T-cell (primary cell): ENCODE results near the gene C21orf58. TPM values are rescaled to one million over a fixed set of nuclear protein-coding genes. Genes with fewer than 3 reads are reported as not detected.

Experiments
- ATAC-seq, 4 experiments: fragments of 200-7000 bp in 3 of 4; fragments of 150-1000 bp in 1 of 4; cut with Tn5 transposase; replicated peaks in 1 of 4; 1 replicate in 3 of 4; 2 replicates in 1 of 4; pipeline ENCODE4 v1.10.0; 2021; ENCODE audit warnings: moderate library complexity in 3 of 4, mild to moderate bottlenecking in 2 of 4, moderate number of reproducible peaks in 1 of 4
- CTCF ChIA-PET, 2 donors: fragments of 300-600 bp; sonication (Branson Sonifier 250); formaldehyde crosslinking; loops; one replicate each; lab custom pipeline; 2022; ENCODE audit warnings: antibody characterized with exemption in 2 of 2; lab: Charles Lee
- POLR2A ChIA-PET, 2 donors: fragments of 300-600 bp; sonication (Branson Sonifier 250); formaldehyde crosslinking; loops; one replicate each; lab custom pipeline; 2022; ENCODE audit warnings: antibody characterized with exemption in 2 of 2; lab: Charles Lee
- DNase-seq, 35 experiments: peaks; one replicate each; pipeline versions ENCODE4 v3.0.0 to v3.0.0-alpha.2; 2013 to 2023
- H3K27ac ChIP-seq: one replicate; pipeline ENCODE4 v1.5.1; 2013; ENCODE audit warnings: low read length
- H3K27me3 ChIP-seq, 2 experiments: replicated peaks in 1 of 2; 1 replicate in 1 of 2; 2 replicates in 1 of 2; pipeline versions ENCODE4 v1.6.1 to v1.7.0; 2013; ENCODE audit warnings: low read length in 1 of 2, mixed read lengths in 1 of 2; ENCODE audit not compliant: control insufficient read depth in 2 of 2, insufficient read depth in 2 of 2; ENCODE audit errors: extremely low read depth in 1 of 2
- H3K36me3 ChIP-seq, 2 donors: 1 replicate in 1 of 2; 2 replicates in 1 of 2; pipeline versions ENCODE4 v1.6.1 to v1.7.0; 2013; ENCODE audit warnings: low read length in 1 of 2; ENCODE audit not compliant: control insufficient read depth in 2 of 2, insufficient read depth in 1 of 2; ENCODE audit errors: extremely low read depth in 1 of 2
- H3K4me1 ChIP-seq, 2 experiments: 1 replicate in 1 of 2; 2 replicates in 1 of 2; pipeline versions ENCODE4 v1.6.1 to v1.7.0; 2013; ENCODE audit warnings: low read length in 2 of 2, mixed read lengths in 1 of 2; ENCODE audit not compliant: insufficient read depth in 2 of 2, control insufficient read depth in 1 of 2; ENCODE audit errors: extremely low read depth in 1 of 2
- H3K4me3 ChIP-seq, 2 donors: 1 replicate in 1 of 2; 2 replicates in 1 of 2; pipeline versions ENCODE4 v1.5.1 to v1.7.0; 2013; ENCODE audit warnings: mild to moderate bottlenecking in 2 of 2, low read length in 1 of 2, moderate library complexity in 1 of 2; ENCODE audit not compliant: control insufficient read depth in 1 of 2; ENCODE audit errors: extremely low read depth in 1 of 2
- H3K9me3 ChIP-seq: 2 replicates; pipeline ENCODE4 v1.7.0; 2013
- H3K27ac Mint-ChIP-seq, 2 donors: one replicate each; pipeline ENCODE4 v1.8.0; 2020 to 2021; ENCODE audit warnings: mild to moderate bottlenecking in 2 of 2, mixed read lengths in 2 of 2
- H3K27me3 Mint-ChIP-seq, 2 donors: one replicate each; pipeline ENCODE4 v1.8.0; 2021 to 2022; ENCODE audit warnings: mixed read lengths in 2 of 2
- H3K36me3 Mint-ChIP-seq: one replicate; pipeline ENCODE4 v1.8.0; 2021; ENCODE audit warnings: mixed read lengths
- H3K4me1 Mint-ChIP-seq, 3 donors: one replicate each; pipeline ENCODE4 v1.8.0; 2020 to 2022; ENCODE audit warnings: mixed read lengths in 3 of 3, mild to moderate bottlenecking in 1 of 3
- H3K4me3 Mint-ChIP-seq, 3 donors: one replicate each; pipeline ENCODE4 v1.8.0; 2020 to 2022; ENCODE audit warnings: mild to moderate bottlenecking in 3 of 3, mixed read lengths in 3 of 3, moderate library complexity in 3 of 3
- H3K9me3 Mint-ChIP-seq, 3 donors: one replicate each; pipeline ENCODE4 v1.8.0; 2020 to 2022; ENCODE audit warnings: mixed read lengths in 3 of 3
- WGBS: methylation state at CpG from one replicate; pipeline ENCODE4 v1.1.5; 2013; ENCODE audit warnings: missing lambda C conversion rate; ENCODE audit not compliant: insufficient coverage; 5-methylcytosine and 5-hydroxymethylcytosine counted together
- total RNA-seq, 35 experiments: library from RNA in 6 of 35; stranded (reverse) in 6 of 35; fragments of 120-200 nt in 1 of 35; gene quantifications; one replicate each; pipeline versions ENCODE4 v1.2.1 to v1.2.4 and lab custom pipeline; 2013 to 2026

The C21orf58 gene
- total RNA-seq, 5 donors from 2014 or later (not counting 1 experiment from before 2014, with no cell fraction given) = 3.9 to 9.2 (median 8.3) TPM

DNA sequence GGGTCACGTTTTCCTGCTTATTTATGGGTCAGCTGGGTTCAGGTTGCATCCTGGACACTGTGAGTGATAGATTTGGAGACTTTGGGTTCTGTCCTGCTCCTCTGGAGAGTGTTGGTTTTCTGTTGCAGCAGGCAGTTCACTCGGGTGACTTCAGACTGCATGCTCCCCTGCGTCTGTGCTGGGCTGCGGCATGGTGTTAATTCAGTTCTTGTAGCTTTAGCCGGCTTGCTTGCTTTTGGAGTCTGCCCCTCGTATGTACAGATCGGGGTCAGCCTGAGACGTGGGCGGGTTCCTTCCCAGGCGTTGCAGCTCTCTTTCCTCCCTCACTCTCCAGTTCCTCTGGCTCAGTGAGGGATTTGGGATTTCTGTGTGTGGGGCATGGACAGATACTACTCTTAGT lies 38.3 kb upstream of the C21orf58 start:
- no peaks in the 10 kb centered on the region for H3K9me3 Mint-ChIP-seq
- 94% methylated on average over 2 of the region's 10 CpGs for WGBS
- no peak overlapping the region for H3K4me3 Mint-ChIP-seq
- DNase-seq = no peak
- POLR2A ChIA-PET = interaction anchor here in 1 of 2 donors (0.6 kb wide), 1 partner anchor 218 kb away, joined by 3 read pairs; no protein-coding TSS in a partner anchor
- CTCF ChIA-PET = interaction anchor here in 1 of 2 donors (0.5 kb wide), 1 partner anchor 83 kb away, joined by 3 read pairs; no protein-coding TSS in a partner anchor
- no peaks in the 10 kb centered on the region for H3K4me1 ChIP-seq
- H3K27me3 ChIP-seq = no peaks in the 10 kb centered on the region
- H3K9me3 ChIP-seq = no peaks in the 10 kb centered on the region
- H3K4me3 ChIP-seq = no peak overlapping the region
- ATAC-seq = no peak
- H3K27me3 Mint-ChIP-seq = no peaks in the 10 kb centered on the region
- H3K27ac Mint-ChIP-seq = peak overlapping the region in 1 of 2 donors; percentile 31
- H3K4me1 Mint-ChIP-seq = peaks cover 0 to 18% (median 17%) of the 10 kb centered on the region in 3 donors
- no peak overlapping the region for H3K27ac ChIP-seq
- peaks cover 52% of the 10 kb centered on the region for H3K36me3 Mint-ChIP-seq
- H3K36me3 ChIP-seq = peaks cover 9 to 55% of the 10 kb centered on the region in 2 donors

DNA sequence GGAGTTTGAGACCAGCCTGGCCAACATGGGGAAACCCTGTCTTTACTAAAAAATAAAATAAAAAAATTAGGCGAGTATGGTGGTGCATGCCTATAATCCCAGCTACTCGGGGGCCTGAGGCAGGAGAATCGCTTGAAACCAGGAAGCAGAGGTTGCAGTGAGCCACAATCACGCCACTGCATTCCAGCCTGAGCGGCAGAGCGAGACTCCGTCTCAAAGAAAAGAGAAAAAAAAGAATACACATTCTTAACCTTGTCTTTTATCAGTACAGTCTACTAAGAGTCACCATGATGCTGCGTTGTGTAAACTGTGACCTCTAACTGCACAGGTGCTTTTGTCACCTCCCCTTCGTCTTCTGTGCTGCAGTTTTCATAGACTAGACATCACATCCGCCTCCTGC lies 37.5 kb upstream of the C21orf58 start:
- no peaks in the 10 kb centered on the region for H3K27me3 Mint-ChIP-seq
- ATAC-seq (no peak), DNase-seq (no peak)
- H3K4me3 Mint-ChIP-seq = no peak overlapping the region
- no peak overlapping the region for H3K27ac ChIP-seq
- POLR2A ChIA-PET = no interaction called here
- no peak overlapping the region for H3K27ac Mint-ChIP-seq
- H3K4me1 Mint-ChIP-seq = peaks cover 0 to 17% (median 16%) of the 10 kb centered on the region in 3 donors
- no peaks in the 10 kb centered on the region for H3K27me3 ChIP-seq
- H3K4me3 ChIP-seq = no peak overlapping the region
- peaks cover 51% of the 10 kb centered on the region for H3K36me3 Mint-ChIP-seq
- 83% methylated on average over 6 of the region's 10 CpGs for WGBS
- no peaks in the 10 kb centered on the region for H3K4me1 ChIP-seq
- CTCF ChIA-PET = no interaction called here
- H3K9me3 Mint-ChIP-seq = no peaks in the 10 kb centered on the region
- H3K9me3 ChIP-seq = no peaks in the 10 kb centered on the region
- H3K36me3 ChIP-seq = peaks cover 7 to 53% of the 10 kb centered on the region in 2 donors

DNA sequence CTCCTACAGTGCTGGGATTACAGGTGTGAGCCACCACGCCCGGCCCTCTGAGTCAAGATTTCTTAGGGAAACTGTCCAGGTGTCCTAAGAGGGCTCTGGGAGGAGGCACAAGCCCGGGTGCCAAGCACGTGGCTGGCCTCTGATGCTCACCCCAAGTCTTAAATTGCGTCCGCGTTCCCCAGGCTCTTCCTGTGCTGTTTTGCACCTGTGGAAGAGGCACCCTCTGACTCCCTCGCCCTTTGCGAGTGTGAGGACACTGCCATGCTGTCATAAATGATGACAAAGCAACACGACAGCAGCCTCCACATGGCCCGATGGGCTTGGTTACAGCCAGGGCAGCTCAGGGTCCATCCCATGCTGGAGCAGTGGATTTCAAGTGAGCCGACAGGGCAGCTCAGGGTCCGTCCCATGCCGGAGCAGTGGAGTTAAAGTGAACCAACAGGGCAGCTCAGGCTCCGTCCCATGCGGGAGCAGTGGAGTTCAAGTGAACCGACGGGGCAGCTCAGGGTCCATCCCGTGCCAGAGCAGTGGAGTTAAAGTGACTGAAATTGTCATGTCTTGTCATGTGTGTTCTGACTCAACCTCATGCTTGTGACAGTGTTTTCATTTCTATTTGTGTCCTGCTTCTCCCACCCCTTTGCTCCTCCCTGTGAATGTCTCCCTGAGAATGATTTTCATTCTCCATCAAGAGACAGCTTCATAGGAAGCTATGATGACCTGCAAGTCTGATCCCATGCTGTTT lies 34.2 kb upstream of the C21orf58 start:
- H3K27ac ChIP-seq = no peak overlapping the region
- 97% methylated on average over 18 of the region's 19 CpGs for WGBS

DNA sequence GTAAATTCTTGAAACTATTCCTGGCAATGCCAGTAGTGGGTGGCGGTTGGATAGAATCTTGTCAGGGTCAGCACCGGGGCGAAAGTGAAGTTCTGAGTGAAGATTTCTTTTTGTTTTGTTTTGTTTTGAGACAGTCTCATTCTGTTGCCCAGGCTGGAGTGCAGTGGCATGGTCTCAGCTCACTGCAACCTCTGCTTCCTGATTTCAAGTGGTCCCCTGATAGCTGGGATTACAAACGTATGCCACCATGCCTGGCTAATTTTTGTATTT lies 33.6 kb upstream of the C21orf58 start:
- ChIA-PET POLR2A (no interaction called here), CTCF (no interaction called here)
- no peak overlapping the region for H3K4me3 ChIP-seq
- H3K27ac Mint-ChIP-seq = no peak overlapping the region
- H3K4me3 Mint-ChIP-seq = no peak overlapping the region
- H3K27me3 ChIP-seq = no peaks in the 10 kb centered on the region
- DNase-seq (no peak), ATAC-seq (no peak)
- no peaks in the 10 kb centered on the region for H3K9me3 ChIP-seq
- H3K4me1 Mint-ChIP-seq = peaks cover 0 to 11% (median 8%) of the 10 kb centered on the region in 3 donors
- H3K27me3 Mint-ChIP-seq = no peaks in the 10 kb centered on the region
- H3K36me3 ChIP-seq = peaks cover 17 to 63% of the 10 kb centered on the region in 2 donors
- peaks cover 0 to 7% of the 10 kb centered on the region in 2 experiments for H3K4me1 ChIP-seq
- H3K36me3 Mint-ChIP-seq = peaks cover 48% of the 10 kb centered on the region
- whole genome bisulfite sequencing = 98% methylated on average over 4 of the region's 4 CpGs
- no peak overlapping the region for H3K27ac ChIP-seq
- no peaks in the 10 kb centered on the region for H3K9me3 Mint-ChIP-seq

More for the DNA sequence above, 34.2 kb upstream of the C21orf58 start:
- no peak for DNase-seq
- H3K4me3 ChIP-seq = no peak overlapping the region
- H3K9me3 ChIP-seq = no peaks in the 10 kb centered on the region
- H3K27me3 ChIP-seq = no peaks in the 10 kb centered on the region
- ChIA-PET CTCF (interaction anchor here in 1 of 2 donors (0.6 kb wide), 1 partner anchor 10 kb away, joined by 4 read pairs; no protein-coding TSS in a partner anchor), POLR2A (no interaction called here)
- Mint-ChIP-seq H3K9me3 (no peaks in the 10 kb centered on the region), H3K36me3 (peaks cover 50% of the 10 kb centered on the region), H3K4me3 (no peak overlapping the region), H3K4me1 (peaks cover 0 to 15% (median 12%) of the 10 kb centered on the region in 3 donors), H3K27me3 (no peaks in the 10 kb centered on the region), H3K27ac (peak overlapping the region in 1 of 2 donors; percentile 9)
- H3K4me1 ChIP-seq = peaks cover 0 to 7% of the 10 kb centered on the region in 2 experiments
- no peak for ATAC-seq
- peaks cover 17 to 57% of the 10 kb centered on the region in 2 donors for H3K36me3 ChIP-seq

DNA sequence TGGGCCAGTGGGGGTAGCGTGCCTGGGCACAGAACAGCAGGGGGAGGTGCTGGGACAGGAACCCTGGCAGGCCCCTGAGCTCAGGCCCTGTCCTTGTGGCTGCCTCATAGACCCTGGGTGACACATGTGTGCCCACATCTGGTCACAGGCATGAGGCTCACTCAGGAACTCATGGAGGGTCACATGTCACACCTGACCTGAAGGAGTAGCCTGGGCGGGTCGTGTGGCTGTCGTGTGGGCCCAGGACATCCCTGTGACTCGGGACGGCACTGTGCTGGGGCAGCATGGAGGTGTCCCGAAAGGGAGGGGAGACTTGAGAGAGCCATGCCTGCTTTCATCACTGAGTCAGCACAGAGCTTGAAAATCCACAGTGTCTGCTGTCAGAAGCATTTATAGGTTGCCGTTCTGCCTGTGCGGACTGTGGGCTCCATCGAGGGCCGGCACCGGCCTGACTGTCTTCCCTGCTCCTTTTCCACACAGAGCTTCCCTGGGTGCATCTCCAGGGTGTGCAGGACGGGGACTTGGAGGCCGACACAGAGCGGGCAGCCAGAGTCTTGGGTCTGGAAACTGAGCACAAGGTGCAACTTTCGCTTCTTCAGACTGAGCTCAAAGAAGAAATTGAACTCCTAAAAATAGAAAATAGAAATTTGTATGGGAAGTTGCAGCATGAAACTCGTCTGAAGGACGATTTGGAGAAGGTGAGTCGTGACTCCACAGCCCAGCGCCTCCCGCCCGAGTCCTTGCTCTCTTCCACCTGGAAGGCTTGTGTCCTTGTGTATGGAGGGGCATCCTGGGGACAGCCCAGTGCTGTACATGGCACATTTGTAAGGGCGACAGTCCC lies 33.0 kb upstream of the C21orf58 start:
- H3K27me3 ChIP-seq = no peaks in the 10 kb centered on the region
- no peak overlapping the region for H3K4me3 ChIP-seq
- Mint-ChIP-seq H3K36me3 (peaks cover 43% of the 10 kb centered on the region), H3K4me3 (no peak overlapping the region), H3K4me1 (peaks cover 0 to 5% (median 3%) of the 10 kb centered on the region in 3 donors), H3K27ac (no peak overlapping the region), H3K27me3 (no peaks in the 10 kb centered on the region), H3K9me3 (no peaks in the 10 kb centered on the region)
- no peak overlapping the region for H3K27ac ChIP-seq
- DNase-seq = no peak
- peaks cover 17 to 68% of the 10 kb centered on the region in 2 donors for H3K36me3 ChIP-seq
- H3K9me3 ChIP-seq = no peaks in the 10 kb centered on the region
- peaks cover 0 to 7% of the 10 kb centered on the region in 2 experiments for H3K4me1 ChIP-seq
- ChIA-PET POLR2A (no interaction called here), CTCF (no interaction called here)
- WGBS = 92% methylated on average over 18 of the region's 23 CpGs
- ATAC-seq = no peak

DNA sequence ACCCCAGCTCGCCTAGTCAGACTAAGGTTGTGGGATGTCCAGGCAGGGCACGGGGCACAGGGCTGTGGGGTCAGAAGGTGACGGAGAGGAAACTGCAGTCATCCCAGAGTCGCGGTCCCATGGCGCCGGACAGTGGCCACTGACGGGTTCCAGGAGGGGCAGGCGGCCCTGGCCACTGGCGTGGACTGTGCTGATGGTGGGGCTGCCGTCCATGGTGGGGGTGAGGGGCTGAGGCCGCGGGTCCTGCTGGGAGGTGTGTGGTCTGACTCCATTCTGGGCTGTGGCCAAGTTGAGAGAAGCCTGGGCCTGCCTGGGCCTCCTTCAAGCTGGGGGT lies 32.3 kb upstream of the C21orf58 start:
- H3K9me3 Mint-ChIP-seq = no peaks in the 10 kb centered on the region
- Histone ChIP-seq H3K4me3 (no peak overlapping the region), H3K9me3 (no peaks in the 10 kb centered on the region), H3K27ac (no peak overlapping the region), H3K27me3 (no peaks in the 10 kb centered on the region), H3K4me1 (peaks cover 0 to 7% of the 10 kb centered on the region in 2 experiments), H3K36me3 (peaks cover 22 to 76% of the 10 kb centered on the region in 2 donors)
- H3K4me3 Mint-ChIP-seq = no peak overlapping the region
- CTCF ChIA-PET = no interaction called here
- ATAC-seq (no peak), DNase-seq (no peak)
- peaks cover 44% of the 10 kb centered on the region for H3K36me3 Mint-ChIP-seq
- WGBS = 98% methylated on average over 13 of the region's 13 CpGs
- peaks cover 0 to 1% (median 0%) of the 10 kb centered on the region in 3 donors for H3K4me1 Mint-ChIP-seq
- POLR2A ChIA-PET = no interaction called here
- no peak overlapping the region for H3K27ac Mint-ChIP-seq
- H3K27me3 Mint-ChIP-seq = no peaks in the 10 kb centered on the region
